HCT116 (cell line): Measurements from ENCODE around the gene SOCS3. TPM values are rescaled to one million over a fixed set of nuclear protein-coding genes. Genes with fewer than 3 reads are reported as not detected.

ENCODE experiments used
- ATAC-seq: fragments of 200-7000 bp; cut with Tn5 transposase; 2 replicates; pipeline ENCODE4 v1.9.1; 2020; ENCODE audit warnings: mild to moderate bottlenecking, moderate library complexity
- BruUV-seq: library from RNA; stranded (reverse); fragments of 400-500 nt; replicated peaks from 2 replicates; lab custom pipeline; 2021; lab: Mats Ljungman, UMichigan
- CTCF ChIA-PET: fragments of 300-600 bp; sonication (Branson Sonifier 250); formaldehyde crosslinking; loops from one replicate; lab custom pipeline; 2021; ENCODE audit warnings: antibody characterized with exemption; lab: Charles Lee
- POLR2A ChIA-PET: fragments of 300-600, 350-600 bp; sonication (Branson Sonifier 250); formaldehyde crosslinking; loops from one replicate; lab custom pipeline; 2021; ENCODE audit warnings: antibody characterized with exemption; lab: Charles Lee
- RAD21 ChIA-PET, 2 experiments: fragments of 300-600 bp; sonication (Branson Sonifier 250); formaldehyde crosslinking; loops; one replicate each; lab custom pipeline; 2023; ENCODE audit warnings: low total read pairs in 2 of 2; ENCODE audit not compliant: uncharacterized antibody in 2 of 2, unreplicated experiment in 2 of 2, low non-redundant PET in 1 of 2; lab: Charles Lee
- DNase-seq: peaks from one replicate; pipeline ENCODE4 v3.0.0-alpha.2; 2010; ENCODE audit warnings: low read depth, low spot score
- H2AFZ ChIP-seq: fragments of 200-600 bp; shearing (Covaris generic), sonication (generic); 2 replicates; pipeline ENCODE4 v1.6.1; 2017; ENCODE audit warnings: low read depth, mixed run types, mixed read lengths, antibody characterized with exemption, low read length; ENCODE audit not compliant: poor library complexity, severe bottlenecking
- H3K27ac ChIP-seq: 2 replicates; pipeline ENCODE4 v1.5.1; 2012; ENCODE audit warnings: low read depth, low read length
- H3K27me3 ChIP-seq: fragments of 200-600 bp; sonication (generic); 2 replicates; pipeline ENCODE4 v1.6.1; 2016; ENCODE audit warnings: mixed run types, low read length, mixed read lengths; ENCODE audit not compliant: insufficient read depth
- H3K36me3 ChIP-seq, 2 experiments: fragments of 200-500 bp in 1 of 2; fragments of 200-600 bp in 1 of 2; sonication (Bioruptor generic) in 1 of 2; sonication (generic) in 1 of 2; 2 replicates each; pipeline versions ENCODE4 v1.5.1 to v1.6.1; 2014 to 2016; ENCODE audit warnings: low read length in 2 of 2, inconsistent platforms in 1 of 2, mixed read lengths in 1 of 2, mixed run types in 1 of 2; ENCODE audit not compliant: insufficient read depth in 2 of 2, control insufficient read depth in 1 of 2
- H3K4me1 ChIP-seq, 2 experiments: fragments of 200-600 bp in 1 of 2; sonication (generic) in 1 of 2; 2 replicates each; pipeline versions ENCODE4 v1.5.1 to v1.6.1; 2012 to 2017; ENCODE audit warnings: low read length in 2 of 2, inconsistent platforms in 1 of 2, mild to moderate bottlenecking in 1 of 2, mixed read lengths in 1 of 2, mixed run types in 1 of 2, moderate library complexity in 1 of 2; ENCODE audit not compliant: insufficient read depth in 2 of 2, control insufficient read depth in 1 of 2
- H3K4me2 ChIP-seq: fragments of 200-600 bp; sonication (generic); 2 replicates; pipeline ENCODE4 v1.6.1; 2017; ENCODE audit warnings: mixed run types, low read length, mixed read lengths
- H3K4me3 ChIP-seq, 2 experiments: fragments of 200-600 bp in 1 of 2; sonication (generic) in 1 of 2; replicated peaks in 1 of 2; 2 replicates each; pipeline ENCODE4 v1.5.1; 2011 to 2016; ENCODE audit warnings: low read length in 2 of 2, control low read depth in 1 of 2, low read depth in 1 of 2, mild to moderate bottlenecking in 1 of 2, mixed read lengths in 1 of 2, mixed run types in 1 of 2
- H3K79me2 ChIP-seq: fragments of 200-600 bp; sonication (generic); 2 replicates; pipeline ENCODE4 v1.6.1; 2017; ENCODE audit warnings: mild to moderate bottlenecking, mixed run types, low read length, moderate library complexity, mixed read lengths; ENCODE audit not compliant: insufficient read depth
- H3K9ac ChIP-seq: fragments of 200-600 bp; sonication (generic); 2 replicates; pipeline ENCODE4 v1.6.1; 2016; ENCODE audit warnings: low read length, mixed read lengths
- H3K9me2 ChIP-seq: fragments of 200-600 bp; sonication (generic), shearing (Covaris generic); 2 replicates; pipeline ENCODE4 v1.6.1; 2017; ENCODE audit warnings: mixed run types, mild to moderate bottlenecking, moderate library complexity; ENCODE audit not compliant: insufficient read depth
- H3K9me3 ChIP-seq, 2 experiments: fragments of 200-500 bp in 1 of 2; fragments of 200-600 bp in 1 of 2; sonication (Bioruptor generic) in 1 of 2; sonication (generic) in 1 of 2; 2 replicates each; pipeline ENCODE4 v1.6.1; 2014 to 2017; ENCODE audit warnings: low read length in 2 of 2, mixed read lengths in 2 of 2, inconsistent platforms in 1 of 2, low read depth in 1 of 2, mild to moderate bottlenecking in 1 of 2, mixed run types in 1 of 2, moderate library complexity in 1 of 2; ENCODE audit not compliant: control insufficient read depth in 1 of 2, insufficient read depth in 1 of 2
- H4K20me1 ChIP-seq: fragments of 200-600 bp; sonication (generic), shearing (Covaris generic); 2 replicates; pipeline ENCODE4 v1.6.1; 2017; ENCODE audit warnings: mixed run types, mild to moderate bottlenecking, moderate library complexity; ENCODE audit not compliant: insufficient read depth
- CTCF ChIP-seq, 3 experiments: fragments of 200-600 bp in 1 of 3; sonication (generic) in 1 of 3; IDR thresholded peaks in 2 of 3; conservative IDR thresholded peaks in 1 of 3; 2 replicates each; pipeline ENCODE4 v1.5.1; 2012 to 2017; ENCODE audit warnings: low read depth in 2 of 3, low read length in 2 of 3, antibody characterized with exemption in 1 of 3, borderline replicate concordance in 1 of 3, control low read depth in 1 of 3, mild to moderate bottlenecking in 1 of 3, mixed read lengths in 1 of 3, mixed run types in 1 of 3, moderate library complexity in 1 of 3; ENCODE audit not compliant: insufficient read depth in 1 of 3
- ELF1 ChIP-seq: IDR thresholded peaks from 2 replicates; pipeline ENCODE4 v1.6.1; 2012; ENCODE audit warnings: low read depth, borderline replicate concordance
- POLR2AphosphoS5 ChIP-seq: IDR thresholded peaks from 2 replicates; pipeline ENCODE4 v1.6.1; 2011; ENCODE audit warnings: mild to moderate bottlenecking, low read depth, low read length, moderate library complexity
- RAD21 ChIP-seq: IDR thresholded peaks from 2 replicates; pipeline ENCODE4 v1.6.1; 2012; ENCODE audit warnings: low read depth, mild to moderate bottlenecking
- SRF ChIP-seq: IDR thresholded peaks from 2 replicates; pipeline ENCODE4 v1.6.1; 2012; ENCODE audit warnings: low read depth
- intact Hi-C: fragments of 100-400 bp; cut with micrococcal nuclease; formaldehyde crosslinking; loops from 2 replicates; pipeline ENCODE4 v1.10.0; 2022
- total RNA-seq: library from RNA; stranded (reverse); gene quantifications from one replicate; pipeline ENCODE4 v1.2.1, GENCODE V29; 2021; ENCODE audit not compliant: unreplicated experiment

The SOCS3 gene
- total RNA-seq, 1 experiment from 2014 or later: 26.7 TPM

GRCh38 chr17:78383725-78384471 lies 24.0 kb upstream of the SOCS3 start:
- H3K4me1 ChIP-seq: peaks cover 6 to 21% of the 10 kb centered on the region in 2 experiments; a peak in 3 of 4 replicates
- H4K20me1 ChIP-seq: peaks cover 21% of the 10 kb centered on the region; the same call in 1 of the 2 replicates
- H3K9me2 ChIP-seq: no peaks in the 10 kb centered on the region
- H2AFZ ChIP-seq: no peak overlapping the region
- H3K27me3 ChIP-seq: no peaks in the 10 kb centered on the region
- H3K4me2 ChIP-seq: no peak overlapping the region
- no peaks in the 10 kb centered on the region for H3K9me3 ChIP-seq
- ChIA-PET CTCF (no interaction called here), RAD21 (no interaction called here), POLR2A (no interaction called here)
- H3K9ac ChIP-seq: no peak overlapping the region
- H3K79me2 ChIP-seq: peaks cover 98% of the 10 kb centered on the region
- H3K36me3 ChIP-seq: peaks cover 2 to 5% of the 10 kb centered on the region in 2 experiments; a peak in 2 of 4 replicates
- no peak overlapping the region for H3K4me3 ChIP-seq
- intact Hi-C loops: no loop called here
- no peak for TF ChIP-seq ELF1
- TF ChIP-seq CTCF (IDR thresholded peaks at IDR 0.05 in 2 of 3, conservative IDR thresholded peaks at IDR 0.05 in 1 of 3; ENCODE audit: borderline replicate concordance in 1 of 3, insufficient read depth in 1 of 3, low read depth in 2 of 3, low read length in 2 of 3): no peak
- no peak for TF ChIP-seq POLR2AphosphoS5
- TF ChIP-seq RAD21: no peak
- TF ChIP-seq SRF: no peak
- DNase-seq: no peak
- no TSS peak for BruUV-seq
- ATAC-seq: no peak
- H3K27ac ChIP-seq: no peak overlapping the region
